Caco-2 (cell line): ENCODE measurements around the gene NBPF4. TPM values are rescaled to one million over a fixed set of nuclear protein-coding genes. Genes with fewer than 3 reads are reported as not detected.
"Not testable (repeated sequence)": the region's sequence is repeated elsewhere in the genome, so short reads cannot be mapped to it uniquely, and the experiment has no call there.

Experiments used
- BruUV-seq: library from RNA; stranded (reverse); fragments of 400-500 nt; replicated peaks from 2 replicates; lab custom pipeline; 2021; lab: Mats Ljungman, UMichigan
- CTCF ChIA-PET: fragments of 300-600 bp; sonication (Branson Sonifier 250); formaldehyde crosslinking; loops from one replicate; lab custom pipeline; 2022; ENCODE audit warnings: antibody characterized with exemption; lab: Charles Lee
- POLR2A ChIA-PET: fragments of 300-600 bp; sonication (Branson Sonifier 250); formaldehyde crosslinking; loops from one replicate; lab custom pipeline; 2022; ENCODE audit warnings: antibody characterized with exemption; lab: Charles Lee
- DNase-seq, 2 experiments: peaks; one replicate each; pipeline versions ENCODE4 v3.0.0 to v3.0.0-alpha.2; 2020 to 2022
- H3K27me3 ChIP-seq: replicated peaks from 2 replicates; pipeline ENCODE4 v1.6.0; 2011; ENCODE audit warnings: low read length; ENCODE audit not compliant: control insufficient read depth, insufficient read depth
- H3K36me3 ChIP-seq: 2 replicates; pipeline ENCODE4 v1.5.1; 2011; ENCODE audit warnings: low read length; ENCODE audit not compliant: control insufficient read depth, insufficient read depth
- H3K4me1 ChIP-seq: fragments of 250-450 bp; sonication (Bioruptor Pico); 2 replicates; pipeline ENCODE4 v1.5.1; 2020; ENCODE audit warnings: mild to moderate bottlenecking
- H3K4me3 ChIP-seq: 2 replicates; pipeline ENCODE4 v1.5.1; 2011; ENCODE audit warnings: low read depth, mild to moderate bottlenecking, control low read depth, low read length
- H3K9me3 ChIP-seq: fragments of 250-450 bp; sonication (Bioruptor Pico); 2 replicates; pipeline ENCODE4 v1.5.1; 2020; ENCODE audit warnings: mild to moderate bottlenecking, moderate library complexity
- H3K27ac Mint-ChIP-seq: one replicate; pipeline ENCODE4 v1.8.0; 2022; ENCODE audit warnings: mixed read lengths; ENCODE audit not compliant: unreplicated experiment
- H3K27me3 Mint-ChIP-seq: one replicate; pipeline ENCODE4 v1.8.0; 2022; ENCODE audit warnings: mixed read lengths; ENCODE audit not compliant: insufficient read depth, unreplicated experiment
- H3K36me3 Mint-ChIP-seq: one replicate; pipeline ENCODE4 v1.8.0; 2022; ENCODE audit warnings: mild to moderate bottlenecking, mixed read lengths; ENCODE audit not compliant: insufficient read depth, unreplicated experiment
- H3K4me1 Mint-ChIP-seq: one replicate; pipeline ENCODE4 v1.8.0; 2022; ENCODE audit warnings: low read depth, mixed read lengths; ENCODE audit not compliant: unreplicated experiment
- H3K4me3 Mint-ChIP-seq: one replicate; pipeline ENCODE4 v1.8.0; 2022; ENCODE audit warnings: mild to moderate bottlenecking, moderate library complexity, mixed read lengths; ENCODE audit not compliant: unreplicated experiment
- H3K9me3 Mint-ChIP-seq: one replicate; pipeline ENCODE4 v1.8.0; 2022; ENCODE audit warnings: mixed read lengths; ENCODE audit not compliant: unreplicated experiment
- intact Hi-C: fragments of 100-400 bp; cut with micrococcal nuclease; formaldehyde crosslinking; loops from one replicate; pipeline ENCODE4 v1.10.0; 2022; ENCODE audit not compliant: unreplicated experiment
- total RNA-seq: library from RNA; stranded (reverse); gene quantifications from 2 replicates; pipeline ENCODE4 v1.2.3, GENCODE V29; 2022

Gene NBPF4
- total RNA-seq, 1 experiment from 2014 or later = 0.88 TPM

- H3K4me3 Mint-ChIP-seq, H3K27me3 ChIP-seq, POLR2A ChIA-PET, H3K9me3 Mint-ChIP-seq, H3K4me3 ChIP-seq, H3K4me1 ChIP-seq, CTCF ChIA-PET, intact Hi-C loops, H3K27ac Mint-ChIP-seq, H3K36me3 ChIP-seq, BruUV-seq, H3K27me3 Mint-ChIP-seq, DNase-seq, H3K4me1 Mint-ChIP-seq, H3K36me3 Mint-ChIP-seq, H3K9me3 ChIP-seq: not testable (repeated sequence)
Measured at GRCh38 chr1:108226855-108227254, 17.0 kb downstream of the NBPF4 start.

- CTCF ChIA-PET, H3K9me3 ChIP-seq, POLR2A ChIA-PET: not testable (repeated sequence)
Measured at GRCh38 chr1:108223226-108223625, 20.6 kb downstream of the NBPF4 start.

GRCh38 chr1:108217515-108218174 is 26.2 kb downstream of the NBPF4 start:
- H3K9me3 ChIP-seq, H3K4me1 Mint-ChIP-seq, H3K36me3 Mint-ChIP-seq, intact Hi-C loops, H3K4me3 Mint-ChIP-seq, H3K36me3 ChIP-seq, BruUV-seq, POLR2A ChIA-PET, H3K27me3 Mint-ChIP-seq, H3K4me1 ChIP-seq, CTCF ChIA-PET, H3K27ac Mint-ChIP-seq, H3K27me3 ChIP-seq, H3K4me3 ChIP-seq, H3K9me3 Mint-ChIP-seq, DNase-seq: not testable (repeated sequence)

More at GRCh38 chr1:108223226-108223625, 20.6 kb downstream of the NBPF4 start:
- H3K27me3 Mint-ChIP-seq, H3K27ac Mint-ChIP-seq, H3K4me3 ChIP-seq, H3K9me3 Mint-ChIP-seq, H3K27me3 ChIP-seq, H3K36me3 ChIP-seq, intact Hi-C loops, H3K4me3 Mint-ChIP-seq, H3K4me1 ChIP-seq, H3K4me1 Mint-ChIP-seq, H3K36me3 Mint-ChIP-seq, BruUV-seq, DNase-seq: not testable (repeated sequence)

GRCh38 chr1:108217007-108217406 is 26.9 kb downstream of the NBPF4 start:
- H3K4me3 Mint-ChIP-seq, H3K36me3 Mint-ChIP-seq, H3K27ac Mint-ChIP-seq, H3K9me3 ChIP-seq, POLR2A ChIA-PET, H3K9me3 Mint-ChIP-seq, intact Hi-C loops, DNase-seq, H3K4me3 ChIP-seq, H3K4me1 Mint-ChIP-seq, H3K4me1 ChIP-seq, H3K27me3 Mint-ChIP-seq, H3K36me3 ChIP-seq, BruUV-seq, H3K27me3 ChIP-seq, CTCF ChIA-PET: not testable (repeated sequence)

- H3K4me1 Mint-ChIP-seq, H3K36me3 ChIP-seq, H3K4me3 Mint-ChIP-seq, H3K36me3 Mint-ChIP-seq, H3K4me1 ChIP-seq, POLR2A ChIA-PET, CTCF ChIA-PET, H3K4me3 ChIP-seq, H3K27ac Mint-ChIP-seq, DNase-seq, intact Hi-C loops, H3K27me3 ChIP-seq, H3K27me3 Mint-ChIP-seq, BruUV-seq, H3K9me3 ChIP-seq, H3K9me3 Mint-ChIP-seq: not testable (repeated sequence)
Measured at GRCh38 chr1:108216028-108216890, 27.6 kb downstream of the NBPF4 start.
